ENCODE measurements around the gene NCSTN.
A peak's percentile ranks its signal among the peaks of the same experiment; 100 is the strongest.

The NCSTN gene

DNA sequence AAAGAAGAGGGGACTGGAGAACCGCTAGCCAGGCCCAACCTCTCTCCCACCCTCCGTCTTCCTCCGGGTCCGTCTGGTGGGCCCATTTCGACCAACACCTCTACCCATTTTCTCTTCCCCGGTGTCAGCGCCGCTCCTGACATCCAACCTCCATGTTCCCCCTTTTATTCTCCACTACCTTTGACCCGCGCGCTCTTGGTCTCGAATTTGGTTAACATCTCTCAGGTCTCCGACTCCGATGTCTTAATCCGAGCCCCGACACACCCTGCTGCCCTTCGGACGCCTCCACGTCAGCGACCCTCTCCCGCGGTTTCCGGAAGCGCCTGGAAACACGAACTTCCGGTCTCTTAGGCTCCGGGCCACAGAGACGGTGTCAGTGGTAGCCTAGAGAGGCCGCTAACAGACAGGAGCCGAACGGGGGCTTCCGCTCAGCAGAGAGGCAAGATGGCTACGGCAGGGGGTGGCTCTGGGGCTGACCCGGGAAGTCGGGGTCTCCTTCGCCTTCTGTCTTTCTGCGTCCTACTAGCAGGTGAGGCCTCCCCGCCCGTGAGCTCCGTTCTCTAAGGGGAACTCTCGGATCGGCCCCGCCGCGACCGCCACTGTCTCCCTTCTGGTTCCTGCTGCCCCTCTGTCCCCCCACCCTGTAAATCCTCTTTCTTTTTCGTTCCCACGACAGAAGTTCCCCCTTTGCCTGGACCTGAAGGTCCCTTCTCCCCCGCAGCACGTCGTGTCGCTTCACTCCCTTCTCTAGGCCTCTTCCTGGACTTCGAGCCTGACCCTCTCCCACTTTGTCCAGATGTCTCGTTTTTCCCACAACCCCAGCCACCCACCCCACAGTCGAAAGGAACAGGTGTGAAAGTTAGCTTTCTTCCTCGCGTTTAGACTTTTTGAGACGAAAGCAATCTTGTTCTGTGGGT, at the start of gene NCSTN, which contains the start of gene COPA:
TSS of gene NCSTN (plus strand) at position 431 of the 917 bp plus-strand sequence. CDS start at position 445, 14 bp downstream.
TSS of gene COPA (minus strand) at position 298 of the 917 bp plus-strand sequence. CDS start at position 218, 80 bp downstream.
- peak; percentile 76 to 77 for DNase-seq (ENCODE audit: extremely low read depth in 1 of 2, low read depth in 1 of 2)

- no peak for DNase-seq (ENCODE audit: extremely low read depth in 1 of 2, low read depth in 1 of 2)
Measured at GRCh38 chr1:160296036-160296435, 47.1 kb upstream of the NCSTN start.

DNA sequence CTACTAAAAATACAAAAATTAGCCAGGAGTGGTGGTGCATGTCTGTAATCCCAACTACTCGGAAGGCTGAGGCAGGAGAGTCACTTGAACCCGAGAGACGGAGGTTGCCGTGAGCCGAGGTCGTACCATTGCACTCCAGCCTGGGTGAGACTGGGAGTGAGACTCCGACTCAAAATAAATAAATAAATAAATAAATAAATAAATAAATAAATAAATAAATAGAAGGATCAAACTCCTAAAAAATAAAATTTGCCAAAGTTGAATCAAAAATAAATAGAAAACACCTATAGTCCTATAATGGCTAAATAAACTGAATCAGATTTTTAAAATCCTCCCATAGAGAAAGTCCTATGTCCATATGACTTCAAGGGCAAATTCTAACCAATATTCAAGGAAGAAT, 43.0 kb upstream of the NCSTN start:
- DNase-seq (ENCODE audit: extremely low read depth in 1 of 2, low read depth in 1 of 2), result no peak

- no peak for DNase-seq (ENCODE audit: extremely low read depth in 1 of 2, low read depth in 1 of 2)
Measured at GRCh38 chr1:160307118-160307791, 35.9 kb upstream of the NCSTN start.

DNA sequence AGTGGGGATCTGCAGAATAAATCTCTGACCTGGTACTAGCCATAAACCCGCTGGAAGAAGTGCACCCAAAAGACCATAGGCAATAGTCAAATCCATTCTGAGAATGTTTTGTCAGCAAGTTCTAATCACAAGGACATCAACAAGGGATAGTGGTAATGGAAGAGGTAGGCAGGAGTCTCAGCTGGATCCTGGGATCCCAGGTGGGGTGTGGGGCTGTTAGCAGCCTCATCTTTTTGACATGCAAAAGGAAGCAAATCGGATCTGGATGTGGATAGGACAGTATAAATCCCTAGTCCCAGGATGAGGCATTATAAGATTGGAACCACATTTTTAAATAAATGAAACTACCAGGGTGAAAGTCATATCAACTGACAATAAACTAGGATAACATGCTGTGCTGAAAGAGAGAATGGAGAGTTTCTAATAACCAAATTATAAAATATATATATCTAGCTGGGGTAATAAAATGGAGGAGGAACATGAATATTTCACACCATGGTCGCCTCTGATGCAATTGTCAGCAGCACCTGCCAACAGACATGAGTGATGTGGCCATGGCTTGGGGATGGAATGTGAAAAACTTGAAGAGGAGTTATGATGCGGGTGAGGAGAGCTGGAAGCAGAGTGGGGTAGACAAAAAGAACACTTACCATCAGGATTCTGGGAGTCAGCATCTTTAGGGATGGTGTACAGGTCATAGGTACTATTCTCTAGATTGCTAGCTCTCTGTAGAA, 34.6 kb upstream of the NCSTN start:
- no peak for DNase-seq (ENCODE audit: extremely low read depth in 1 of 2, low read depth in 1 of 2)

GRCh38 chr1:160309185-160309557, 34.0 kb upstream of the NCSTN start:
- DNase-seq (ENCODE audit: extremely low read depth in 1 of 2, low read depth in 1 of 2), result no peak

- no peak for DNase-seq (ENCODE audit: extremely low read depth in 1 of 2, low read depth in 1 of 2)
Measured at GRCh38 chr1:160309571-160309970, 33.6 kb upstream of the NCSTN start.

GRCh38 chr1:160315359-160315758, 27.8 kb upstream of the NCSTN start:
- DNase-seq (ENCODE audit: extremely low read depth in 1 of 2, low read depth in 1 of 2), result no peak

DNA sequence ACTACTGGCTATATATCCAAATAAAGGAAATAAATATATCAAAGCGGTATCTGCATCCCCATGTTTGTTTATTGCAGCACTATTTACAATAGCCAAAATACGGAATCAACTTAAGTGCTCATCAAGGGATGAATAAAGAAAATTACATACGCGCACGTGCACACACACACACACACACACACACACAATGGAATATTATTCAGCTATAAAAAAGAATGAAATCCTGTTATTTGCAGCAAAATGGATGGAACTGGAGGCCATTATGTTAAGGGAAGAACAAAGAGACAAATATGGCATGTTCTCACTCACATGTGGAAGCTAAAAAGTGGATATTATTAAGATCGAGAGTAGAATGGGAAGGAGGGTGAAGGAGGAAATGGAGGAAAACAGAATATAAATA, 20.4 kb upstream of the NCSTN start:
- no peak for DNase-seq (ENCODE audit: extremely low read depth in 1 of 2, low read depth in 1 of 2)

GRCh38 chr1:160325252-160325651, 17.9 kb upstream of the NCSTN start:
- no peak for DNase-seq (ENCODE audit: extremely low read depth in 1 of 2, low read depth in 1 of 2)

- no peak for DNase-seq (ENCODE audit: extremely low read depth in 1 of 2, low read depth in 1 of 2)
Measured at GRCh38 chr1:160326418-160326817, 16.8 kb upstream of the NCSTN start.

DNA sequence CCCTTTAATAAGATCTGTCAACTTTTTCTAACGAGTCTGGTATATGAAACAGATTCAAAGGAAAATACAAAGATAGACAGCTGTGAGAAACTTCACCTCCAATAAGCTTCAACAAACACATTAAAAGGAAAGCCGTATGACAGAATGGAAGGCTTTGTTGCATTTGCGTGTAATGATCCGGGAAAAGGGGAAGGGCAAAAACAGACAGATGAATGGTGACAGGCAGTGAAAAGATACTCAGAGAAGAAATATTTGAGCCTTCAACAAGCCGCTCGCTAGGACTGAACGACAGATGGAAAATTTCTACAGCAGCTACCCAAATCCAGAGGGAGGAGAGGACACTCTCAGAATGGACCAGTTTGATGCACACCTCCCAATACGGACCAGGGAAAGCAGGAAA, 15.0 kb upstream of the NCSTN start:
- DNase-seq (ENCODE audit: extremely low read depth in 1 of 2, low read depth in 1 of 2), result no peak

- DNase-seq (ENCODE audit: extremely low read depth in 1 of 2, low read depth in 1 of 2), result no peak
Measured at GRCh38 chr1:160330119-160330518, 13.1 kb upstream of the NCSTN start.

DNA sequence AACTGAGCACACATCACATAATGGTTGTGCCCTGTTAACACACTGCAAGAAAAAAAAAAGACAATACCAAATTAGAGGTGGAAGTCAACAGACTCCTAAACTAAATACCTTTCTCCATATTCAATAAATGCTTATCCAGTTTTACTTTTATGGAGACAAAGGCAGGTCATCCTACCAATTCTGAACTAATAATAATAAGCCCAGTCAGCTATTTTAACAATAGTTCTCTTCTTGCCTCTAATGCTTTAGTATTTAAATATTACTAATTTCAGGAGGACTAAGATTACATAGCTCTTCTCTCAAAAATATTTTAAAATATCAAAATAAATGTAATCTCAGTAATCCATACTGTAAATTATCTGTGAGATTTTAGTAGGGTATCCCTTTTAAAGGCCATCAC, 10.7 kb upstream of the NCSTN start:
- no peak for DNase-seq (ENCODE audit: extremely low read depth in 1 of 2, low read depth in 1 of 2)

- DNase-seq (ENCODE audit: extremely low read depth in 1 of 2, low read depth in 1 of 2), result no peak
Measured at GRCh38 chr1:160338580-160338979, 4.6 kb upstream of the NCSTN start.

- no peak for DNase-seq (ENCODE audit: extremely low read depth in 1 of 2, low read depth in 1 of 2)
Measured at GRCh38 chr1:160340146-160340545, 3.0 kb upstream of the NCSTN start.

- no peak for DNase-seq (ENCODE audit: extremely low read depth in 1 of 2, low read depth in 1 of 2)
Measured at GRCh38 chr1:160340866-160341265, 2.3 kb upstream of the NCSTN start.

- no peak for DNase-seq (ENCODE audit: extremely low read depth in 1 of 2, low read depth in 1 of 2)
Measured at GRCh38 chr1:160342526-160342925, 657 bp upstream of the NCSTN start.

- no peak for DNase-seq (ENCODE audit: extremely low read depth in 1 of 2, low read depth in 1 of 2)
Measured at GRCh38 chr1:160344241-160344640, 1.1 kb downstream of the NCSTN start.

DNA sequence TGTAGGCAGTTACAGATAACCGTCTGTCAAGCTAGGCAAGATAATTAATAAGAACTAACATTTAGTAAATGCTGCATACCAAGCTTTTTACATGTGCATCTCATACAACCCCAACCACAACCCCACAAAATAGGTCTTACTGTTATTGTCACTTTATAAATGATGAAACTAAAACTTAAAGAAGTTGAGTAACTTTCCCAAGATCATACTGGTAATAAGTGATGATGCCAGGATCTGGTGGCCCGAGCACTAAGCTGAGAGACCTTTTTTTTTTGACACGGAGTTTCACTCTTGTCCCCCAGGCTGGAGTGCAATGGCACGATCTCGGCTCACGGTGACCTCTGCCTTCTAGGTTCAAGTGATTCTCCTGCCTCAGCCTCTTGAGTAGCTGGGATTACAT, 1.8 kb downstream of the NCSTN start:
- DNase-seq (ENCODE audit: extremely low read depth in 1 of 2, low read depth in 1 of 2), result no peak

GRCh38 chr1:160346463-160346862, 3.3 kb downstream of the NCSTN start:
- no peak for DNase-seq (ENCODE audit: extremely low read depth in 1 of 2, low read depth in 1 of 2)

All from activated CD8-positive, alpha-beta memory T cell treated with anti-CD3 and anti-CD28 coated beads for 1 hour (primary cell).